ENCODE results near the gene XRRA1.
"Not testable (repeated sequence)": the region's sequence is repeated elsewhere in the genome, so short reads cannot be mapped to it uniquely, and the experiment has no call there.

The XRRA1 gene

GRCh38 chr11:74895340-74896116, 53.4 kb downstream of the XRRA1 start:
- DNase-seq = no peak

GRCh38 chr11:74893015-74893414, 55.9 kb downstream of the XRRA1 start:
- DNase-seq = not testable (repeated sequence)

GRCh38 chr11:74877132-74877531, 71.8 kb downstream of the XRRA1 start:
- no peak for DNase-seq

- no peak for DNase-seq
Observed at GRCh38 chr11:74871037-74871436, 77.9 kb downstream of the XRRA1 start.

GRCh38 chr11:74870485-74870884, 78.4 kb downstream of the XRRA1 start:
- DNase-seq = peak; percentile 7

GRCh38 chr11:74866557-74866956, 82.3 kb downstream of the XRRA1 start:
- no peak for DNase-seq

GRCh38 chr11:74863410-74863809, 85.5 kb downstream of the XRRA1 start:
- no peak for DNase-seq

GRCh38 chr11:74860743-74861142, 88.1 kb downstream of the XRRA1 start:
- DNase-seq = peak; percentile 37

GRCh38 chr11:74853223-74853622, 95.7 kb downstream of the XRRA1 start:
- no peak for DNase-seq

GRCh38 chr11:74849525-74850391, 99.1 kb downstream of the XRRA1 start:
- DNase-seq = no peak

- DNase-seq = no peak
Observed at GRCh38 chr11:74847895-74848294, 101.0 kb downstream of the XRRA1 start.

- no peak for DNase-seq
Observed at GRCh38 chr11:74847395-74847794, 101.5 kb downstream of the XRRA1 start.

- no peak for DNase-seq
Observed at GRCh38 chr11:74846770-74847169, 102.1 kb downstream of the XRRA1 start.

GRCh38 chr11:74845978-74846517, 102.8 kb downstream of the XRRA1 start:
- no peak for DNase-seq

GRCh38 chr11:74844865-74845264, 104.0 kb downstream of the XRRA1 start:
- no peak for DNase-seq

GRCh38 chr11:74844072-74844471, 104.8 kb downstream of the XRRA1 start:
- no peak for DNase-seq

- no peak for DNase-seq
Observed at GRCh38 chr11:74842967-74843366, 105.9 kb downstream of the XRRA1 start.

GRCh38 chr11:74840486-74840885, 108.4 kb downstream of the XRRA1 start:
- DNase-seq = no peak

GRCh38 chr11:74839971-74840370, 108.9 kb downstream of the XRRA1 start:
- DNase-seq = no peak

GRCh38 chr11:74839446-74839845, 109.4 kb downstream of the XRRA1 start:
- DNase-seq = no peak

- DNase-seq = no peak
Observed at GRCh38 chr11:74838188-74838587, 110.7 kb downstream of the XRRA1 start.

- no peak for DNase-seq
Observed at GRCh38 chr11:74837191-74837590, 111.7 kb downstream of the XRRA1 start.

GRCh38 chr11:74826901-74827300, 122.0 kb downstream of the XRRA1 start:
- DNase-seq = no peak

GRCh38 chr11:74825596-74825995, 123.3 kb downstream of the XRRA1 start:
- DNase-seq = not testable (repeated sequence)

Measured in NCI-H226 (cell line).